Measurements from ENCODE around the gene MAP7.
"Not testable (repeated sequence)": the region's sequence is repeated elsewhere in the genome, so short reads cannot be mapped to it uniquely, and the experiment has no call there.

MAP7 gene

DNA sequence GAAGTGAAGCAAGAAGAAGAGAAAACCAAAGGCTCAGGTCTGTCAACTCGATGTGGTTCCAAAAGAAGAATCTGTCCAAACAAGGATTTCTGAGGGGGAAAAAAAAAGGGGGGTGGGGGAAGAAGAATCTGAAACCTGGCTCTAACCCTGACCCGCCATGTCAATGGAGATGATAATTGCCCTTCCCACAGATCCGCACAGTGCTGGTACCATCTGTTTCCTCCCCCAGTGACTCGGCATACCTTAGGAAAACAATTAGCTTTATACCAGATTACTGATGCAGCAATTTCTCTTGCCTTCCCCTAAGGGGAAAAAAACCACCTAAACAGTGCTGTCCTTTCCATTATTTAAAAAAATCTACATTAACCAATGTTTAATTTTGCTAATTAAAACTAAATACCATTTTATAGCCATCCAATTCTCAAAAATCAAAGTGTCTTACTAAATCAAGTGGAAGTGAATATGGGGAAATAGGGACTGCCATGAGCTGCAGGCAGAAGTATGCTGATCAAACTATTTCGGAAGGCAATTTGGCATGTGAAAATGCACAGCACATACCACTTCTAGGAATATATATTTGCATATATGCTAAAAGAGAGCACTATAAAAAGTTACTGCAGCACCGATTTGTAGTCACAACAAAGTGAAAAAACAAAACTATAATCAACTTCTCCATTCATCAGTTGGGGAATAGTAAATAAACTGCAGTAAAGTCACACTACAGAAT, 46.8 kb downstream of the MAP7 start:
- DNase-seq (ENCODE audit: low read depth in 3 of 3) = no peak

DNA sequence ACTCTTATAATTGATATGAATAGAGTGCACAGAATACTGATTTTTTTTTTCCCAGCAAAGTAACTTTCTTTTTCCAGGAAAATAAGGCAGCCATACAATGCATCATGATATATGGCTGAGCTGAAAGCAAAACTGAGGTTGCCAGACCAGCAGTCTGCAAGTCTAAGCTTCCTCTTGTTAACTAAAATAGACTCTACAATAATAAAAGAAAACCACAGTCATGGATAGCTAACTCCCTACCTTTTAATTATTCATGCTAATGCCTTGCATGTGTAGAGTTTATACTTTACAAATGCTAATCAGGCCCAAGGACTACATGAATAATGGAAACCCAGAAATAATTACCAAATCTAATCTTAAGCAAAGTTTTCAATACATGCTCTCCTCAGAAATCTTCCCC, 47.4 kb downstream of the MAP7 start:
- no peak for DNase-seq (ENCODE audit: low read depth in 3 of 3)

DNA sequence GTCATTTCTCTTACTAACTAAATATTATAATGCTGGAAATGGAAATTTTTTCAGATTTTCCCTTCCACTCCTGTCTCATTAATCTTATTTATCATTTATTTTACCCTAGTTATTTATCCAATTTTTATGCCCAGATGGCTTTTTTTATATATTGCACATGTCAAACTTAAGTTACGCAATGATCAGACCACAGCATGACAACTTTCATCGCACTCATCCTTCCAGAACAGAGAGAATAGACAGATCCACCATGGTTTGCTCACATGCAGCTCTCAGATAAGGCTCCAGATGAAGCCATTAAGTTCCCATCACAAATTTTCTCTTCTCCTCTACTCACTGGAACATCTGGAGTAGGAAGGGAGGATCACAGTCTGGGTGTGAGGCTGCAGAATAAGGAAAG, 48.7 kb downstream of the MAP7 start:
- no peak for DNase-seq (ENCODE audit: low read depth in 3 of 3)

DNA sequence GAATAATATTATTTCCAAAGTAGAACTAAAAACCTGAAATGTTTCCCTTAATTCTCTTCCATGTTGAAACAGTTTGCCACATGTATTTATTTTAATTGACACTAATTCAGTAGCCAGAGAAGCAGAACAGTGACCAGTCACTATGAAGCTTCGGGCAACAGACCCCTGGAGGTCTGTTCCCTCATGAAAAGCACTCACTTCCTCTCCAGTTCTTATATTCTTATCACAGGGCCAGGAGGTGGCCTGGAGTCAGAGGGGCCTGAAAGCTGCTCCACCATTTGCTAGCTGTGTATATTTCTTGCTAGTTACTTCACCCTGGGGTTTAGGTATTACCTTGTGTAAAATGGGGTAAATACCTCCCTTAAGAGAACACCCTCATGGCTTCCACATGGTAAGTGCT, 49.1 kb downstream of the MAP7 start:
- DNase-seq (ENCODE audit: low read depth in 3 of 3) = no peak

DNA sequence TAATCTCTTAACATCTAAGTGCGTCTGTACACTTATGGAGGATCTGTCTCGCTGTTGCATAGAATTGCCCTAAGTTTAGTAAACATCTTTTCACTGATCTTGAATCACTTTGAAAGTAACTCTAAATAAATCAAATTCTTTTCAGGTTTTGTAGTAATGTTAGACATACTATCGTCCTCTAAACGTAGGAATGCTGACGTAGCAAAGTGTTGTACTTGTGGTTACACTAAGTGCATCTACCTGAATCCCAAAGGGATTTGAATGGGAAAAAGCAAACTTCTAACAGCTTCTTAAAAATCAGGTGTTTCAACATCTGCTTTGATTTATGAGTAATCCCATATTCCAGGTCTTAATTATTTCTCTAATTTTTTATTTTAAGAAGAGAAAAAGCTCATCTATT, 49.8 kb downstream of the MAP7 start:
- no peak for DNase-seq (ENCODE audit: low read depth in 3 of 3)

DNA sequence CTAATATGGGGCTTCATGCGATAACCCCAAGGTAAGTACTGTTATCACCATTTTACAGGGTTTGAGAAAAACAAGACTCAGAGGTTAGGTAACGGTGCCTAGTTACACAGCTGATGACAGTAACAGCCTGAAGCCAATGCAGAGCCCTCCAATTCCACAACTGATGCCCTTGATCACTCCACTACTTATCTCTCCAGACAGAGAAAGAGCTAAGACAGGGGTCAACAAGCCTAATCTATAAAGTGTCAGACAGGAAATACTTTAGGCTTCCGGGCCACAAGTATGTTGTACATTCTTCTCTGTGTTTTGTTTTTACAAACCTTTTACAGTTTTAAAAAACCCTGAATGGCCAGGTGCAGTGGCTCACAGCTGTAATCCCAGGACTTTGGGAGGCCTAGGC, 50.9 kb downstream of the MAP7 start:
- DNase-seq (ENCODE audit: low read depth in 3 of 3) = no peak

DNA sequence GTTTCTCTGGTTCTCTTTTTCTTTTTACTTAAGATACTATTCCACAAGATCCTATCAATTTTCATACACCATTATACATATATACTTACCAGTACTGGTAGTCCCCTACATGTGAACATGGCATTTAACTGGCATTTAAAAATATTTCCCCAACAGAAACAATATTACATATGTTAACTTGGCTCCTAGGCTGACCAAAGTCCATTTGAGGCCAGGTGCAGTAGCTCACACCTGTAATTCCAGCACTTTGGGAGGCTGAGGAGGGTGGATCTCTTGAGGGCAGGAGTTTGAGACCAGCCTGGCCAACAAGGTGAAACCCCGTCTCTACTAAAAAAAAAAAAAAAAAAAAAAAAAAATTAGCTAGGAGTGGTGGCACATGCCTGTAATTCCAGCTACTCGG, 53.8 kb downstream of the MAP7 start:
- DNase-seq (ENCODE audit: low read depth in 3 of 3) = not testable (repeated sequence)

DNA sequence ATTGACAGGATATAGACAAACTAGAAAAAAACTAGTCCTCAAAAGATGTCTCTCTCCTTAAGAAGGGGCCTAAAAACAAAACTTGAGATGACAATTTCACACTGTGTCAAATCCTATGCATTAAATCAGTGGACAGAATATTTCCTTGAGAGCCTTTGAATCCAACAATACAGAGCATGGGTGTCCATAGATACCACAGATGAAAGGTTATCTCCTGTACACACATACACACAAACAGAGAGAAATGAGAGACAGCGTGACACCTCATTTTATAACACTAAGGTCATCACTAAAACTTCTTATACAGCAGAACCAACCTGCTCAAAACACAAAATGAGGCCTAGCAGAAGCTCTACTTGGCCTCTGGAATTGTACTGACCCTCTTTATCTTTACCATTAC, 55.5 kb downstream of the MAP7 start:
- no peak for DNase-seq (ENCODE audit: low read depth in 3 of 3)

DNA sequence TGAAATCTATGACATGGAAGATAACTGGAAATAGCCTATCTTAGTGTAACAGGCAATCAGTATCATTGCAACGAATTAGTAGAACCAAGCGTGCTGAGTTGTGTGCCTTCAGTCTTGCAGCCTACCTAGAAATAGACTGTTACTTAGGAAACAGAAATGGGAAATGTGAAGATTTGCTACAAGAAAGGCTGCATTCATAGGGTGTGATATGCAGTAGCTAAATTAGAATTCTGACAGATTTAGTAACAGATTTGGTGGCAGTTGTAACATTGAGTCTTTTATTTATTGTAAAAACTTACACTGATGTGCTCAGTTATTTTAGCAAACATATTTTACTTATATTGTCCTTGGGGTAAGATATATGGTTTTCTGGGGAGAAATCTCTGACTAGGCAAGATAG, 56.2 kb downstream of the MAP7 start:
- no peak for DNase-seq (ENCODE audit: low read depth in 3 of 3)

DNA sequence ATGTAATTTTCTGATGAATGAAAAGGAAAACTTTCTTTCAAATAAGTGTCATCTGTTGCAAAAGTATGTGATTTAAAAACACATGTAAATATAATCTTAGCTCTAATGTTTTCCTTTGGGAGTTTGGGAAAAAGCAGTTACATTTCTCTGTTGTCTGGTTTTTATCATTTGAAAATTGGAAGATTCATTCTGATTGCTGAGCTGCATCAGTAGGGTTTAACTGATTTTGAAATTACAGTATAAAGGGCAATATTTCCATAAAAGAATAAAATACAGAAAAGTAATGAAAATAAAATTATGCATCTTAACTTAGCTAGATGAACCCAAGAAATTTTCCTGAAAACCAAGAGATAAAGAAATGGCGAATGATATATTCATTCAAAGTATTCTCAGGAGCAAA, 57.8 kb downstream of the MAP7 start:
- DNase-seq (ENCODE audit: low read depth in 3 of 3) = no peak

DNA sequence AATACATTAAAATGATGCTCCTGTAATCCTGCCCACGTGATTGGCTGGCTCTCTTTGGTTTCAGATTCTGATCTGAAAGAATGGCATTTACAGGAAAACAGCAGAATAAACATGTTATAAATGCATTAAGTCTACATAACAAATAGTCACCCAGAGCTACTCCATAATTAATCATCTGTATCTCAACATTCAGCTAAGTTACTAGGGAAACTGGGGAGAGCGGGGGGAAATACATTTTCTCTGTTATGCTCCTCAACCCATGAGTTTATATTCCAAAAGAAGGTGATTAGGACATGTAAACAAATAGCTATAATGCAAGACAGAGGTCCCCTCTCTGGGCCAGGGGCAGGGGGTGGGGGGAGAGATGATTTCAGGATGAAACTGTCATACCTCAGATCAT, 58.5 kb downstream of the MAP7 start:
- DNase-seq (ENCODE audit: low read depth in 3 of 3) = no peak

DNA sequence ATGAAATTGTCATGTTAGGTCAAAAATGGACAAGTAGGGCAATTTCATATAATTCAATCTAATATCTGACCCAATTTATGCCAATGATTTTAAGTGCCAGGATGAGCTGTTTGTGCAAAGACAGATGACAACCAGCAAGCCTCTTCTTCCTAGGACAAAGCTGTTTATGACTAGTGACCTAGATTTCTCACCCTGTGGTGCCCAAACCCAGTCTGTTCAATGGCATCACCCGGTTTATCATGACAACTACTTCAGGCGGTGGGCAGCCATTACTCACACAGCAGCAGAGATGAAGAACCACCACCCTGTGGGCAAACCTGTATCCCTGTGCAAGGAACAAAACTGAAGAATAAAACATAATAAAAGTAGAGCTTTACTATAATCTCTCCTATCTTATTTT, 59.0 kb downstream of the MAP7 start:
- DNase-seq (ENCODE audit: low read depth in 3 of 3) = no peak

DNA sequence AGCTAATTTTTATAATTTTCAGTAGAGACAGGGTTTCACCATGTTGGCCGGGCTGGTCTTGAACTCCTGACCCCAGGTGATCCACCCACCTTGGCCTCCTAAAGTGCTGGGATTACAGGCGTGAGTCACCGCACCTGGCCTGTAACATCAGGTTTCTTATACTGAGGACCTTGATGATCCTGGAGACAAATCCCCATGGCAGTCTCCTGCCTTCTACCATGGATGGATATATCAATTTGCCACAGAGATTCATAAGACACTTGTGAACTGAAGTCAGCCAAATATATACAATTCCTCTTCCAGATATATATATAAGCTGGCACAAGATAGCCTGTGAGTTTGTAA, 60.6 kb downstream of the MAP7 start:
- not testable (repeated sequence) for DNase-seq (ENCODE audit: low read depth in 3 of 3)

DNA sequence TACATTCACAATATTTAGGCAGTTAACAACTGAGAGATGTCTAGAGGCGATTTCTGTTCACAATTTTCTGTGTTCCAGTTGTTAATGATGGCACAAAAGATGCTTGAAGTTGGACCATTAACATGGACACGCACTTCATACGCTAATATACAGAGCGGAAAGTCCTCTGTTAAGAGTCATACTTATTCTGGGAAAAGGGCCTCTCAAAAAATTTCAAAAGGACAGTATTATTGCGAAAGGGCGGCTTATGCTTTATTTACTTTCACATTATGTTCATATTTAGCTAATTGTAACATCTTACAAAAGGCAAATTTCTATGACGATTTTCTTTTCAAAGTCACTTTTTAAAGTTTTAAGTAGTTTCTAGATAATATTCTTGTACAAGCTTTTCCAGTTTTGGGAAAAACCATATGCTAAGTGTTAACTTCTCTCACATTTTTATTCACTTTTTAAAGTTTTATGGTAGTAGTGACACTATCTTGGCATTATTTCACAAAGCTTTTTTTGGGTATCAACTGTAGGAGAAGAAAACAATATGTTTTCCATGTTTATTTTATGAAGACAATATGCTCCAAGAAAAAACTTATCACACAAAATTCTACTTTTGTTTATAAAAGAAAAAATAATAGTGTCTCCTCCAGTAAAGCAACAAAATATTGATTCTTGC, 62.3 kb downstream of the MAP7 start:
- DNase-seq (ENCODE audit: low read depth in 3 of 3) = no peak

DNA sequence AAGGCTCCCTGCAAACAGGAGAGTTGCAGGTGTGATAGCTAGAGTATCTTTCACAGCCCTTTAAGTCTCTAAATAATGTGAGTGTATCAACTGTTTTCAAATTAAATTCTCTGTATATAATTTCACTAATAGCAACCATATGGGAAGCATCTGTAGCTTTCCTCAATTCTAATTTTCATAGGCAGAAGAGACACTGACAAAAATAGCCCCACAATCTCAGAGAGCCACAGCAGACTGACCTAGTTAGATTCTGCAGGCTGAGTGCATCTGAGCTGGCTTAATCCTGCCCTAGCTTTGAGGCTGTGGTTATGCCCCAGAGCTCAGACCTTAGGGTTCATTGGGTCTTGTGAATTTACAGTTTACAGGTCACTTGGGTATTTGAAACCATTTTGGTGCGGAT, 63.9 kb downstream of the MAP7 start:
- DNase-seq (ENCODE audit: low read depth in 3 of 3) = no peak

DNA sequence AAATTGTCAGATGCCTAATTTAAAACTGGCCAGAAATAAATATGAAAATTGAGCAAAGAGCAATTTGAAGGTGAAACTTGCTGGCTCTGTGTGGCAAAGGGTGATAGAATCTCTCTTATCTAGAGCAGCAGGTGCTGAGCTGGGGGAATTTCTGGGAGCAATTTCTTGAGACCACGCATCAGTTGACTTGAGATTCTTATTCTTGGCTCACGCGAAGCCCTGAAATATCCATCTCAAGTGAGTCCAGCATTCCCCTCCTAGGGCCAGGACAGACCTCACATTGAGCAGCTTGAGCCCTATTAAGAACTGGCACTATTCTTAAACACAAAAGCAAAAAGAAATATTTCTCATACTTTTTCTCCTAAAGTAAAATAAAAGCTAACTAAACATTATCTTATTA, 66.3 kb downstream of the MAP7 start:
- DNase-seq (ENCODE audit: low read depth in 3 of 3) = no peak

DNA sequence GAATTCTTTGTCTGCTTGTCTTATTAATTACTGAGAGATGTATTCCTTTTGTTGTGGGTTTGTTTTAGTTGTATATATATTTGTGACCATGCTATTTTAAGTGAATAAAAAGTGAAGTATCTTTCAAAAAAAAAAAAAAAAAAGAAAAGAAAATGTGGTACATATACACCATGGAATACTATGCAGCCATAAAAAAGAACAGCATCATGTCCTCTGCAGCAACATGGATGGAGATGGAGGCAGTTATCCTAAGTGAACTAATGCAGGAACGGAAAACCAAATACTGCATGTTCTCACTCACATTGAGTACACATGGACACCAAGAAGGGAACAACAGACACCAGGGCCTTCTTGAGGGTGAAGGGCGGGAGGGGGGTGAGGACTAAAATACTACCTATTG, 67.2 kb downstream of the MAP7 start:
- DNase-seq (ENCODE audit: low read depth in 3 of 3) = not testable (repeated sequence)

DNA sequence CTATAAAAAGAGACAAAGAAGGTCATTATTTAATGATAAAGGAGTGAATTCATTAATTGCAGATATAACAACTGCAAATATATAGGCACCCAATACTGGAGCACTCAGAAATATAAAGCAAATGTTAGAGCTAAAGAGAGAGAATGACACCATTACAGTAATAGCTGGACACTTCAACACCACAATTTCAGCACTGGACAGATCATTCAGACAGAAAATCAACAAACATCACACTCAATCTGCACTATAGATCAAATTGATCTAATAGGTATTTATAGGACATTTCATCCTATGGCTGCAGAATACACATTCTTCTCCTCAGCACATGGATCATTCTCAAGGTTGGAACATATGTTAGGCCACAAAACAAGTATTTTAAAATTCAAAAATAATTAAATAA, 72.7 kb downstream of the MAP7 start:
- no peak for DNase-seq (ENCODE audit: low read depth in 3 of 3)

DNA sequence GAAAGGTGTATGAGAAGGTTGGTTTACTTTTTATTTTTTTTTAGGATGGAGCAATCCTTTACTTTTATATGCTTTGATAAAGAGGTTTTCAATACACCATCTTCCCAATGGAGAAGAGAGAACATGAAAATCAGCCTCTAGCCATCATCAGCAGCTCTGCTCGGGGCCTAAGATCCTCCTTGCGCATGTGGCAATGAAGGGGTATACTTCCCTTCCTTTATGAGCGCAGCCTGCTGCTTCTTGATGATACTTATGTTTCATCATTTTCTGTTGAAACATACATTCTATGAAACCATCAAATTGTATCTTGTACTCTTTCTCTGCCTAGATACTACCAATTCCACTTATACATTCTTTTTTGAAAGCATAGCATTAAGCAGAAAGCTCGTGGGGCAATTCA, 74.5 kb downstream of the MAP7 start:
- DNase-seq (ENCODE audit: low read depth in 3 of 3) = no peak

DNA sequence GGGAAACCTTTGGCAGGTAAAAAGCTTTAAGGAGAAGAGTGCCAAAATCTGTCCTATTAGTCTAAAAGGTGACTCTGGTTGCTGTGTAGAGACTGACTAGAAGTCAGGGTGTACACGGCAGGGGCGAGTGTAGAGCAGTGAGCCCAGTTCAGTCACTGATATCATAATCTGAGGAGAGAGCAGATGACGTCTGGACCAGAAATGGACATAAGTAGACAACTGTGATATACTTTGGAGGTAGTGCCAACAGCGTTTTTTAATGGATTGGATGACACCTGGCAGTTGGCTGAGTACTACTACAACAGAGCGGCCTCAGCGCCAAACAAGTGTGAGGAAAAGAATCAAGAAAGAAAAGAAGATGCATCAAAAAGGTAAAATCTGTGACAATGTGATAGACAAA, 76.0 kb downstream of the MAP7 start:
- DNase-seq (ENCODE audit: low read depth in 3 of 3) = no peak

DNA sequence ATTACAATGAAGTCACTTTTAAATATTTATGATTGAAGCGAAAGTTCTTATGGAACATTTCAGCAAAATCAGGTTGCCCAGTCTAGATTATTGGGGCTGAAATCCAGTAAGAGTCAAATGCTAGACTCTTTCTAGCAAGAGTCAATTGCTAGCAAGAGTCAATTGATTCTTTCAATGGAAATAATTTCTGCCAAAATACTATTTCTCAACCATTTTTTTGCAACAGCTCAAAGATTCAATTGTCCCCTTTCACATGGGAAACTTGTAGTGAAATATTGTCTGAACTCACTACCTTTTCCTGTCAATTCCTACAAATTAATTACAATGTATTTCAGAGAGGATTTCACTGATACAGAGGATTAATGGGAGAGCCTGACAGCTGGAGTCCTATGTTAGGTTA, 78.3 kb downstream of the MAP7 start:
- no peak for DNase-seq (ENCODE audit: low read depth in 3 of 3)

DNA sequence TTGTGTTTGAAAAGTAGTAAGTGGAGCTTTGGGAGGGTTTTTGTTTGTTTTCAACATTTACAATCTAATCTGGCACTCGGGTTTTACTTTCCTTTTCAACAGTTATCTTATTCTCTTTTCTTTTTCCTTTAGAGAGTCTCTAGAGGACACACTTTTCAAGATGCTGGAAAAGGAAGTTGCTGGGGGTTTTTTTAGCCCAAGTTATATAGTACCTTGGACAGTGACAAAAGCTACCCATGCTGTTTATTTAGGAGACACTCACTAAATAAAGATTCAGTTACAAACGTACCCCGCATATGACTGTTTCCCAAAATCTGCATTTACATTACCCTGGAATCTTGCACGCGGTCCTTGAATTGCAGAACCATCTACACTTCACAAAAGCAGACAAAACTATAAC, 78.8 kb downstream of the MAP7 start:
- DNase-seq (ENCODE audit: low read depth in 3 of 3) = no peak

DNA sequence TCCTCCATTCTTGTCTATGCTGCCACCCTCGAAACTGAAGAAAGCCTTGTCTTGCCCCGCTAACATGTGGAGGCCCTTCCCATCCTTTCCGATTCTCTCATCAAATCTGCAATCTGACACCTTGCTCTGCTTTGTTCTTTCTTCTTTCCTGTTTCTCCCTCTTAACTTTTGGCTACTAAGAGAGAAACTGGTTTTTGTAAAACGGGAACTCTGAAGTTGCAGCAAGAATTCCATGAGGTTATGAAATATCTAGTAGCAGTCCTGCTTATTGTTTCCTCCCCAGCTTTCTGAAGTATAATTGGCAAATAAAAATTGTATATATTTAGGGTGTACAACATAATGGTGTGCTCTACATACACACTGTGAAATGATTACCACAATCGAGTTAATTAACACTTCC, 80.2 kb downstream of the MAP7 start:
- no peak for DNase-seq (ENCODE audit: low read depth in 3 of 3)

DNA sequence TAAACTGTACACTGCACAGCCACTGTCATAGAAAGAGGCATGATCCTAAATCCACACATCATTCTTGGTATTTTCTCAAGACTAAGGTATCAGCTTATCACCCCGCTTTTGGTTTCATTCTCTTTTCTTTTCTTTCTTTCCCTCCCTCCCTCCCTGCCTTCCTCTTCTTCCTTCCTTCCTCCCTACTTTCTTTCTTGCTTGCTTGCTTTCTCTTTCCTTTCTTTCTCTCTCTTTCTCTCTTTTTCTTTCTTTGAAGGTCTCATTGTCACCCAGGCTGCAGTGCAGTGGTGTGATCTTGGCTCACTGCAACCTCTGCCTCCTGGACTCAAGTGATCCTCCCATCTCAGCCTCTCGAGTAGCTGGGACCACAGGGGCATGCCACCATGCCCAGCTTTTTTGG, 81.1 kb downstream of the MAP7 start:
- no peak for DNase-seq (ENCODE audit: low read depth in 3 of 3)
